ENCODE data around the gene GRIN1.
"Not testable (repeated sequence)": the region's sequence is repeated elsewhere in the genome, so short reads cannot be mapped to it uniquely, and the experiment has no call there.

The GRIN1 gene

DNA sequence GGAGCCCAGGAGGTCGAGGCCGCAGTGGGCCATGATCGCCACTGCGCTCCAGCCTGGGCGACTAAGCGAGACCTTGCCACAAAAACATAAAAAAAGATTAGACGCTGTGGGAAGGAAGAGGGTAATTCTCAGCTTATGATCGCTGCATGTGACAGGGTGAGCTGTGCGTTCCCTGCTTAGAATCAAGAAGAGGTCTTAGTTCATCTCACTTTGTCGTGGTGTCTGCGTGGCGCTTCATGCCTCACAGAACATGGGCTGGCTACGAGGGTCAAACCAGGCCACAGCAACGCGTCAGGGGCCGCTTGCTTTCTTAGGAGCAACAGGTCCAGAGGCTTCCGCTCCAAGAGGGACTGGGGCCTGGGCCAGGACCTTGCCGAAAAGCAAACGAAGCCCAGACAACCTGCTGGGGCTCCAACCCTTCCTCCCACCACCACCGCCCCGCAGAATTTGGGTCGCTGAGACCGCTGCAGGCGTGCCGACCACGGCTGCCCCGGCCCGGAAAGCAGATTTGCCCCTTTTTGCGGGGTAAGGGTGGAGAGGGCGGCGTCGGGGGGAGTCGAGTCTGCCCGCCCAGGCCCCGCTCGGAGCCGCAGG is 10.0 kb upstream of the GRIN1 start:
- DNase-seq = no peak

- DNase-seq = peak; percentile 89
Measured at GRCh38 chr9:137129456-137130175, 9.3 kb upstream of the GRIN1 start.

DNA sequence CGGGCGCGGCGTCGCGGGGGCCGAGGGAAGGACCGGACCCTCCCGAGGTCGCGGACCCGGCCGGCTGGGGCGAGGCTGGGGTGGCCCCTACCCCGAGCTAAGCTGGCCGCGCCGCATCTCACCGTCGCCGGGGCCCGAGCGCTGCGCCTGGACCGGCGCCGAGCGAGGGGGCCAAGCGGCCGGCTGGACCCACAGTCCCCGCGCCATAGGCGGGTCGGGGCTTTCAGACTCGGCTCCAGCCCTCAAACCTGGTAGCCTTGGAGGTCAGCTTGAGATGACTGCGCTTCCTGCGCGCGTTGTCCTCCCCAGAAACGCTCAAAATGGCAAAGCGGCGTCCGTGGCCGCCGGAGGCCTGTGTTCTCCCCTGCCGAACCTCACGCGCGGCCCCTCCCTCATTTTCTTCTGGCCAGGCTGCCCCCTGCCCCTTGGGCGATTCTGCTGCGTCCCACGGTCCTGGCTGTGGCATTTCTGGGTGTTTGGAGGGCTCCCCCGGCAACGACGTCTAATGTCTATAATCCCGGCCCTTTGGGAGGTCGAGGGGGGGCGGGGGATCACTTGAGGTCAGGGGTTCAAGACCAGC is 8.7 kb upstream of the GRIN1 start:
- DNase-seq = no peak

DNA sequence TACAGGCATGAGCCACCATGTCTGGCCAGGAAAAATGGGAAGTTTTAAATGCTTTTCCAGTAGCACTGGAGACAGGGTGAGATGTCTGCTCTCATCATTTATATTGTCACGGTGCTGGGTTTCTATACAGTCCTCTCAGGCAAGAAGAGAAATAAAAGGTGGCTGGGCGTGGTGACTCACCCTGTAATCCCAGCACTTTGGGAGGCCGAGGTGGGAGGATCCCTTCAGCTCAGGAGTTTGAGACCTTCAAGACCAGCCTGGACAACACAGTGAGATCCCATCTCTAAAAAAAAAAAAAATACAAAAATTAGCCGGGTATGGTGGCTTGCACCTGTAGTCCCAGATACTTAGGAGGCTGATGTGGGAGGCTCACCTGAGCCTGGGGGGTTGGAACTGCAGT is 4.8 kb upstream of the GRIN1 start:
- DNase-seq = no peak

DNA sequence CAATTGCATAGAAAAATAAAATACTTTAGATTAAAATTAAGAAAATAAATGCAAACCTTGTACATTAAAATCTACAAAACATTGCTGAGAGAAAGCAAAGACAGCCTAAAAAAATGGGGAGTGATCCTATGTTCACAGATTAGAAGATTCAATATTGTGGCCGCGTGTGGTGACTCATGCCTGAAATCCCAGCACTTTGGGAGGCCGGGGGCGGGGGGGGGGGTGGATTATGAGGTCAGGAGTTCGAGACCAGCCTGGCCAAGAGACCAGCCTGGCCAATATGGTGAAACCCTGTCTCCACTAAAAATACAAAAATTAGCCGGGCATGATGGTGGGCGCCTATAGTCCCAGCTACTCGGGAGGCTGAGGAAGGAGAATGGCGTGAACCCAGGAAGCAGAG is 3.8 kb upstream of the GRIN1 start:
- not testable (repeated sequence) for DNase-seq

GRCh38 chr9:137136261-137136880 is 2.6 kb upstream of the GRIN1 start:
- DNase-seq = no peak

DNA sequence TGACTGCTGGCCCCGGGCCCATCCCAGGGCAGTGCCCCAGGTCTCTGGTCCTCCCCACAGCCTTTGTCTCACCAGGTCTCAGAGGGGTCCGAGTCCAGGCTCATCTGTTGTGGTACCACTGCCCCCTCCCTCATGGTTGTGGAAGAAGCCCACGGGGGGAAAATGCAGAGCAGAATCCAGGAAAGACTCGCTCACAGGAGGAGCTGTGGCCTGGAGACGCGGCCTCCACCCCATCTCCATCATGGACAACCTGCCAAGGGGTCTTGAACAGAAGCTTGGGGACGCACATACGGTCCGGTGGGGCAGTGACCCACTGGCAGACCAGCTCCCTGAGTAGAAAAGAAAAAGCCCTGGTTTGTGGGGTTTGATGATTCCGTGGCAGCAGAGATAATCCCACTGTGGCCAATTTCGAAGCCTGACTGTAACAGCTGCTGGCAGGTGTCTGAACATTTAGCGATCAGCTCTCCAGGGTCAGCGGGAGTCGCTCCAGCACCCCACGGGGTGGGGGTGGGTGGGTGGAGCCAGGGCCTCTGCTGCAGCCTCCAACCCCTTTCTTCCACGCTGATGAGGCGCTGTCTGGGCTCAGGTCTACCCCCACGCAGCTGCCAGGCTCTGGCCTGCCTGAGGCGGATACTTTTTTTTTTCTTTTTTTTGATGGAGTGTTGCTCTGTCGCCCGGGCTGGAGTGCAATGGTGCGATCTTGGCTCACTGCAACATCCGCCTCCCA is 1.9 kb upstream of the GRIN1 start:
- DNase-seq = no peak

GRCh38 chr9:137138058-137138721 is 764 bp upstream of the GRIN1 start:
- DNase-seq = no peak

GRCh38 chr9:137139468-137140150 is 655 bp downstream of the GRIN1 start:
- DNase-seq = no peak

DNA sequence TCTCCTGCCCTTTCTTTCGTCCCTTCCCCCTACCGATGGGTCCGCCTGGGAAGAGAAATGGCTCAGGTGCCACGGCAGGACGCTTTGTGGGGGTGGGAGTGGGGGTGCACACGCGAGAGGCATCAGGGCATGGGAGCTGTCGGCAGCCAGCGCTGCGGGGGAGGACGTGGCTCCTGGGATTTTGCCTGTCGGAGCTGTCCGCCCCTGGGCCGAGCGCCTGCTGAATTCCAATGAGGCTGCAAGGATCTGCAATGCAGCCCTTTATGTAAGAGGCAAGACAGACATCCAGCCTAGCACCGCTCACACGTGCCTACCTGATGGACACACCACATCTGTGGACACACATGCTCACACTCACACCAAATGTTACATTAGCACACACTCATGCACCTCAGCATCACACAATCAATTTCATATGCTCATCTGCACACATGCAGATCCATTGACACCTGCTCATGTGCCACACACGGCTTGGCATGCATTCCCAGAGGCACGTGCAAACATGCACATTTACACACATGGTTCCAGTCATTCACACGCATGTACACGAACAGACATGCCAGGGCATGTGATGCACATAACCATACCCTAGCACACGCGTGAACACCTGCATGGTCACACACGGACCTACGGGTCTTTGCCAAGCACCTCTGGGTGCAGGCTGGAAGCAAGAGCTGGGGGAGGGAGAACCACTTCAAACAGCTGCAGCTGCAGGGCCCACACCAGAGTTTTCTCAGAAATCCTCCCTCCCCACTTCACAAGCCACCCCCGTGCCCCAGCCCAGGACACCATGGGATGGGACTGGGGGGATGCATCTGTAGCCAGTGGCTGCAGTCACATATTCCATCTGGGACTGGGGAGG is 1.4 kb downstream of the GRIN1 start:
- DNase-seq = no peak

DNA sequence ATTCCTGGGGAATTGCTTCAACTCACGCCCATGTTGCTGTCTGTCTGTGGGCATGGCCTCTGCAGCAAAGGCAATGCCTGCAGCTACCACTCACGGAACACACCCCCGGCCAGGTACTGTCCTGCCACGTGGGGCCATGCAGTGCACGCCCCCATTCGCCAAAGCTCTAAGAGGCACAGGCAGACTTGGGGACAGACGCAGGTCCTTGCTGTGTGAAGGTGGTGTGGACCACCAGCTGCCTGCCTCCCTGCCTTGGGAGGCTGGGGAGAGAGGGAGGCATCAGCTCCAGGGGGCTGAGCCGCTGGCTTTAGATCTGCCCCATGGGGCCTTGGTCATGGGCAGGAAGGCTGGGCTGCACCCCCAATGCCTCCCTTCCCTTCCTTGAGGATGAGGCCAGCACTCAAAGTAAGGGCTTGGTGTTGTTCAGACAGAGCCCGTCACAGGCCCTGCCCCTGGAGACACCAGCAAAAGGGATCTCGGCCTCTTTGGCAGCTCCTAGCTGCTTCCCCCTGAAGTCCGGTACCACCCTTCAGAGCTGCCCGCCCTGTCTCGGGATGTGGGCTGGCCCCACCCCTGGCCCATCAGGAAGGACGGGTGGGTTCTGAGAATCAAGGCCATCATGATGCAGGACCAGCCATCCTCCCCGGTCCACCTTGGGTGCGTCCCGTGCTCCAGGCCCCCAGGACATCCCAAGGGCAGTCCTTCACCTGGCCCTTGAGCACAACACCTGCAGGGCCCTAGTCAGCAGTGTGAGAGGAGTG is 2.3 kb downstream of the GRIN1 start:
- DNase-seq = no peak

DNA sequence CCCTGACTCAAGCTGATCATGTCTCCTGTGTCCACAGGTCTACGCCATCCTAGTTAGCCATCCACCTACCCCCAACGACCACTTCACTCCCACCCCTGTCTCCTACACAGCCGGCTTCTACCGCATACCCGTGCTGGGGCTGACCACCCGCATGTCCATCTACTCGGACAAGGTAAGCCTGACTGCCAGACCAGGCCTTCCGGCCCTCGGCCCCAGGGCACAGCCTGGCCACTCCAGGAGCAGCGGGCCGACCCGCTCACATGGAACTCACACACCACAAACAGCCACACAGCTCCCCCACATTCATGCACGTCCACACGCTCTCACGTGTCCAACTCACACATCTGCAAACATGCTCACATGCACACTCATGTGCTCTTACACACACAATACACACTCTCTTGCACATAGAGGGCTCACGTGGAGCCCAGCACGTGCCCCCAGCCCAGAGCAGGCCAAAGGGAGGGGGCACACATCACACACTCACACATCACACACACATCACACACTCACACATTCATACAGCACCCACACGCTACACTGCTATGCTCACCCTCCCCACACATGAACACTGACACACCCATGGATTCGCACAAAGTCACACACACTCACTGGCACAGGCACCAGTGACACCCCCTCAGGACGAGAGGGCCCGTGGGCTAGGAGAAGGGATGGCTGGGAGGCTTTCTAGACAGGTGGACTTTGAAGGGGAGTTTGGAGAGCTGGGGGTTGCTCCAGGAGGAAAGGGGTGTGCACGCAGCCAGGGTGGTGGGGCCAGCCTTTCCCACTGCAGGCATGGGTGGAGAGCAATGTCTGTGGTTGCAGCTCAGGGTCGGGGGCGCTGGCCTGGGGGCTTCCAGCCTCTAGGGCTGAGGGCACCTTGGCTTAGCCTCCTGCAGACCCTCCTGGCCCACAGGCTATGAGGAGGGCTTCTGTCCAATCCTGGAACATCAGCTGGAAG is 3.3 kb downstream of the GRIN1 start:
- no peak for DNase-seq

DNA sequence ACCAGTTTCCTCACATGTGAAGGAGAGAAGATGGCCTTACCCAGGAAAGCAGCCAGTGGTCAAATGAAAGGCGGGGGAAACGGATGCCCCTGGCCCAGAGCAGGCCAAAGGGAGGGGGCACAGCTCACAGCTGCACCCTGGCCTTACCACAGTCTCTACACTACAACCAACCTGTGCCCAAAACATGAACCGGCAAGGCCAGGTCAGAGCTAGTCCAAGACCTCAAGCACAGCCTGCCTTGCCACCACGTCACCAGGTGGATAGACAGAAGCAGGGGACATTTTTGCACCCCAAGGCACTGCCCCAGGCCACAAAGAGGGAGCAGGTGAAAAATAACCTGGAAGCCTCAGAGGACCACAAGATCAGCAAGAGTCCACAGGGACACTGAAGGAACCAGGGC is 4.5 kb downstream of the GRIN1 start:
- DNase-seq = no peak

DNA sequence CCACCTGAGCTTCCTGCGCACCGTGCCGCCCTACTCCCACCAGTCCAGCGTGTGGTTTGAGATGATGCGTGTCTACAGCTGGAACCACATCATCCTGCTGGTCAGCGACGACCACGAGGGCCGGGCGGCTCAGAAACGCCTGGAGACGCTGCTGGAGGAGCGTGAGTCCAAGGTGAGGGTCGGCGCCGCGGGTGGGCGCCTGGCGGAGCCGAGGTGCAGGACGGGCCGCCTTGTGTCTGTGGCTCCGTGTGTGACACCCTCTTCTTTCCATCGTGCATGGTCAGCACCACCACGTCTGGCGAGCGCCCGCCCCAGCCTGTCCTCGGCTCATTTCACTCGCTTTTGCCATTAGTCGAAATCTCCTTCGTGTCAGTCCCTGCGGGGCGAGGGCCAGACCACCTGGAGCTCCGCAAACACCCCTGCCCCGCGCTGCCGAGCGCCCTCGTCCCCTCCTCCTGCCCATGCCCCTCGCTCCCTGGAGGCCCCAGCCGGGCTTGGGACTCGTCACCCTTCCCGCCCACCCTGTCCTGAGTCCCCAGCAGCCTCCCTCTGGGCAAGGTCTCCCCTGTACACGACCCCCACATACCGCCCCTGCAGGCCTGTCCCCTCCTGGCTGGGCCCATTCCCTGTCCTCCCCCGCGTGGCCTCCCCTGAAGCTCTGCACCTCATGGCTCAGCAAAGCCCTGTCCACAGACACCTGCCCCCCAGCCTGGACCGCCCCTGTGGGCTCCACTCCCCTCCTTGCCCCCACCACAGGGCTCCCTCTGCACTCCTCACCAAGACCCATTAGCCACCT is 7.0 kb downstream of the GRIN1 start:
- no peak for DNase-seq

DNA sequence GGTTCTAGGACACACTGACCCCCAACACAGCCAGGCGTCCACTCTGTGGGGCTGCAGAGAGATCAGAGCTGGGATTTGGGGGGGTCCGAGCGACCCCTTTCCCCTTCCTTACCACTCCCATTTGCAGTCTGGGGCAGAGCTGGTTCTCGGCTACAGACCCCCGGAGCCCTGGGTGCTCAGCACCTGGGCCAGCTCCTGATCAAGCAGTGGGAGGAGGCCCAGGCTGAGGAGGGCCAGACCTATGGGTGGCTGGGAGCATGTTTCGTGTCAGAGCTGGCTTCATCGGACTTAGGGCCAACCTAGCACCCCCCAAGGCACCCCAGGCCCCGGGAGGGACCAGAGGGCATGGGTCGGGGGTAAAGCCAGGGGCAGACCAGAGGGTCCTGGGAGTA is 7.6 kb downstream of the GRIN1 start:
- no peak for DNase-seq

DNA sequence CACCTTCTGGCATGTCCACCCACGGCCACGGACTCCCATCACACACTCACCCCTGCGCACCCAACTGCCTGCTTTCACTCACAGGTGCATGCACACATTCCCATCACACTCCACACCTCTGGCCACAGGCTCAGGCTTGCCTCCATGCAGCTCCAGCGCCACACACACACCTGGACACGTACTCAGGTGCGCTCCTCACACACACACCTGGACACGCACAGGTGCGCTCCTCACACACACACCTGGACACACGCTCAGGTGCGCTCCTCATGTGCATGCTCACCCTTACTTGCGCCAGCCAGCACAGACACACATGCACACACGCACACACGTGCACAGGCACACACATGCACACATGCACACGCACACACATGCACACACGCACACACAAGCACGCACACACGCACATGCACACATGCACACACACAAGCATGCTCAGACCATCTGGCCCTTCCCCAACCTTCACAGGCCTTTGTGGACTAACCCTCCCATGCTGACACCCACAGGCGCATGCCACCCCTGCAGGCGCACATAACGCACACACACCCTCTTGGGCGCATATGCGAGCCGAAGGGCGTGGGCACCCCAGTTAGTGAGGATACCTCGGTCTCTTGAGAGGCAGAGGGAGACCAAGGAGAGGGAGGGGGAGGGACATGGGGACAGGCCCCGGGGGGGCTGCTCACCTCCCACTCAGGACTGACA is 8.3 kb downstream of the GRIN1 start:
- no peak for DNase-seq

DNA sequence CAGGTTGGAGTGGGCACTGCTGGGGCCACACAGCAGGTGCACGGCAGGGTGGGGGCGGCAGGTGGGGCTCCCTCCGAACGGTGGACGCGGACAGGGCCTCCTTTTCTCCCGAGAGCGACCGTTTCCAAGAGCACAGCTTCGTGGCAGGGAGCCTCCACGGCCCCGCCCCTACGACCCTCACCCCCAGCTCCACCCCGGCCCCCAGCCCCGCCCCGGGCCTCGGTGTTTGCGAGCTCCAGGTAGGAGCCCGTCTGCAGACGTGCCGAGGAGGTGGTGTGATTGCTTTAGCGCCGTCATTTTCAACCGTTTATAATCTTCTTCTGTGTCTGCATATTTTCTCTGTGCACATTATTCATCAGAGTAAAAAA is 8.8 kb downstream of the GRIN1 start:
- DNase-seq = no peak

- DNase-seq = no peak
Measured at GRCh38 chr9:137148242-137148641, 9.3 kb downstream of the GRIN1 start.
